Sciatic nerve (tissue), 2 donors: ENCODE data around the gene DUSP1. TPM values are rescaled to one million over a fixed set of nuclear protein-coding genes. Genes with fewer than 3 reads are reported as not detected.

Source experiments
- ATAC-seq: fragments of 200-7000 bp; cut with Tn5 transposase; one replicate; pipeline ENCODE4 v1.9.1; 2020; ENCODE audit warnings: mild to moderate bottlenecking, moderate library complexity
- DNase-seq: peaks from one replicate; pipeline ENCODE4 v3.0.0-alpha.2; 2020; ENCODE audit warnings: low spot score
- intact Hi-C: fragments of 100-400 bp; cut with DNase I; formaldehyde crosslinking; loops from one replicate; pipeline ENCODE4 v1.14.2; 2022
- total RNA-seq: library from RNA; stranded (reverse); fragmentation: NEBNext Ultra II Directional; extraction: Animal tissue kit (Norgen Biotek cat#: 25700); gene quantifications from one replicate; pipeline ENCODE4 v1.2.1, GENCODE V29; 2021
- donor health status: DM: no; HTN: no; CAD: no.
- donor health status: DM: no; HTN: no; CAD: no.

Gene DUSP1
- total RNA-seq, 1 donor from 2014 or later: 296 TPM

DNA sequence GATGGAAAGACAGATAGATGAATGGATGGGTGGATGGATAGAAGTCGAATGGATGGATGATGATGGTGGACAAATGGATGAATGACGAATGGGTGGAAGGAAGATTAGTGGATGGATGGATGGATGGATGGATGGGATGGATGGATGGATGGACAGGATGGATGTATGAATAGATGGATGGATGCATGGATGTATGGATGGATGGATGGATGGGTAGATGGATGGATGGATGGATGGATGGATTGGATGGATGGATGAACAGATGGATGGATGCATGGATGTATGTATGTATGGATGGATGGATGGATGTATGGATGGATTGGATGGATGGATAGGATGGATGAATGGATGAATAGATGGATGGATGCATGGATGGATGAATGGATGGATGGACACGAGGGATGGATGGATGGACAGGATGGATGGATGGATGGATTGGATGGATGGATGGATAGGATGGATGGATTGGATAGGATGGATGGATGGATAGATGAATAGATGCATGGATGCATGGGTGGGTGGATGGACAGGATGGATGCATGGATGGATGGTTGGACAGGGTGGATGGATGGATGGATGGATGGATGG lies 52.4 kb downstream of the DUSP1 start:
- intact Hi-C loops: loop anchor here (5.0 kb wide), 1 partner anchor 54 kb away; the partner anchor contains the start of gene DUSP1
- ATAC-seq: no peak
- DNase-seq: no peak

Other genes starting within 250 kb of the DUSP1 start
- 53.7 TPM for gene NEURL1B, start 129.9 kb downstream of the DUSP1 start, total RNA-seq
- gene ERGIC1, start 63.1 kb upstream of the DUSP1 start, total RNA-seq: 87.3 TPM
- 24.7 TPM for gene RPL26L1, start 188.2 kb upstream of the DUSP1 start, total RNA-seq
- 141 TPM for gene ATP6V0E1, start 212.6 kb upstream of the DUSP1 start, total RNA-seq